ENCODE measurements around the gene ZNF598. TPM values are rescaled to one million over a fixed set of nuclear protein-coding genes. Genes with fewer than 3 reads are reported as not detected.

Gene ZNF598
- total and polyA plus RNA-seq, 12 donors = 9.5 to 25.3 (median 14.2) TPM

- ATAC-seq = no peak
- peak overlapping the region in 9 of 10 donors; percentile 39 to 98 (median 94) for H3K27ac ChIP-seq
Measured at GRCh38 chr16:2028620-2029220, 19.1 kb upstream of the ZNF598 start.

DNA sequence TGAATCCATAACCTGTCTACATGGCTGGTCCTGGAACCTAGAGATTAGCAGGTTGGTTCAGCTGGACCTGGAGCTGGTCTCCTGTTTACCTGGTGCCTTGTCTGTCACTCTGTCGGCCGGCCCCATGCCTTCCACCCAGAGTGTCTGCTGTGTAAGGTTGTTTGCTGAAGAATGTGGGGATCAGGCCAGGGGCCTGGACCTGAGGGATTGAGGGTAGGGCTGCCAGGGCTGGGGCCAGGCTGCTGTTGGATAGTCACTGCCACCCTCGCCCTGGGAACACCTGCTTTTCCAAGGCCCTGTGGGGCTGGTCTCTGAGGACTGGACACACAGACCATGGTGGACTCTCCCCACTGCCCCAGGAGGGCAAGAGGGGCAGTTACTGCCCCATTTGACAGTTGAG, 18.5 kb upstream of the ZNF598 start:
- H3K36me3 ChIP-seq = peaks cover 0 to 33% (median 5%) of the 10 kb centered on the region in 9 donors
- DNase-seq (no peak), ATAC-seq (no peak)
- no peaks in the 10 kb centered on the region for H3K9me3 ChIP-seq
- H3K27me3 ChIP-seq = peaks cover 0 to 30% (median 0%) of the 10 kb centered on the region in 7 donors
- 60 to 66% methylated on average over 3 of the region's 3 CpGs for WGBS, 2 donors
- peak overlapping the region; percentile 36 to 98 (median 94) for H3K27ac ChIP-seq
- intact Hi-C loops (cut with DNase I) = loop anchor here in 1 of 10 donors (10.0 kb wide), 2 partner anchors 57 to 227 kb away; partner anchors contain the start of gene ECI1
- TF ChIP-seq CTCF (IDR thresholded peaks at IDR 0.05) = no peak
- H3K4me1 ChIP-seq = peaks cover 12 to 92% (median 68%) of the 10 kb centered on the region in 9 donors
- peak overlapping the region; percentile 29 to 94 (median 84) for H3K4me3 ChIP-seq

More at GRCh38 chr16:2028620-2029220, 19.1 kb upstream of the ZNF598 start:
- peaks cover 0 to 37% (median 5%) of the 10 kb centered on the region in 9 donors for H3K36me3 ChIP-seq
- TF ChIP-seq CTCF (IDR thresholded peaks at IDR 0.05) = no peak
- 64 to 73% methylated on average over 18 of the region's 18 CpGs for WGBS, 2 donors
- intact Hi-C loops (cut with DNase I) = loop anchor here in 1 of 10 donors (10.0 kb wide), 2 partner anchors 56 to 226 kb away; partner anchors contain the start of gene ECI1
- DNase-seq = no peak
- peak overlapping the region in 9 of 10 donors; percentile 68 to 94 (median 85) for H3K4me3 ChIP-seq
- peaks cover 14 to 92% (median 69%) of the 10 kb centered on the region in 9 donors for H3K4me1 ChIP-seq
- H3K27me3 ChIP-seq = peaks cover 0 to 30% (median 0%) of the 10 kb centered on the region in 7 donors
- H3K9me3 ChIP-seq = no peaks in the 10 kb centered on the region

DNA sequence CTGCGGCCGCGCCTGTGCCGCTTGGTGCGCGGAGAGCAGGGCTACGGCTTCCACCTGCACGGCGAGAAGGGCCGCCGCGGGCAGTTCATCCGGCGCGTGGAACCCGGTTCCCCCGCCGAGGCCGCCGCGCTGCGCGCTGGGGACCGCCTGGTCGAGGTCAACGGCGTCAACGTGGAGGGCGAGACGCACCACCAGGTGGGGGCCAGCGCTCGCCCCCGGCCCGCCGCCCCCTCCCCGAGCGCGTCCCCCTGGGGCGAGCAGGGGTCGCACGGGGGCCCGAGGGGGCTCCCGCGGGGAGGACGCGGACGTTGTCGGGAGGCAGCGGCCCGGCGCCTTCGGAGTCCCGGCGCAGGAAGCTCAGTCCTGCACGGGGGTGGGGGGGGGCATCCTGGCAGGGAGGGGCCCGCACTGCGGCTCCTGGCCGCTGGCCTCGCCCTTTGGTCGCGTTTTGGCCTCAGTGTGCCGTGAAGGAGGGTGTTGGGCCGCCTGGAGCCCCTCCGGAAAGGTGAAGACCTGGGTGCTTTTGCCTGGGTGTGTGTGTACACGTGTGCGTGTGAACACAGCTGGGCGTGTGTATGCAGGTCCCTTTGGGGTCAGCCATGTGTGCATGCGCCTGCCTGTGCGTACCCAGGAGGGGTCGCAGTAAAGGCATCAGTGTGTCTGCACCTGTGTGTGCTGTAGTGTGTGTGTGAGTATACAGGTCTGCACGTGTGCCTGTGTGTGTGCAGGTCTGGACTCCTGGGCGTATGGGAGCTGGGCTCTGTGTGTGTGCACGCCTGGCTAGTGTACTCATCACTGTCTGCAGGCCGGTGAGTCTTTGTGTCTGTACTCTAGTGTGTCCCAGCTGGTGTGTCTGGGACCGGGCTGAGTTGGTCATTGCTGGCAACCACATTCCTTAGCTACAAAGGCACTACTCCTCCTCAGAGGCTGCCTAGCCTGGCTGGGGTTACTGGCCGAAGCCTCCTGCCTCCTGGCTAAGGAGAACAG, 17.7 kb upstream of the ZNF598 start:
- peaks cover 18 to 91% (median 68%) of the 10 kb centered on the region in 9 donors for H3K4me1 ChIP-seq
- peak overlapping the region; percentile 72 to 98 (median 94) for H3K27ac ChIP-seq
- H3K4me3 ChIP-seq = peak overlapping the region; percentile 29 to 94 (median 84)
- intact Hi-C loops (cut with DNase I) = loop anchor here in 1 of 10 donors (10.0 kb wide), 2 partner anchors 57 to 227 kb away; partner anchors contain the start of gene ECI1
- DNase-seq (peak; percentile 36 to 49), ATAC-seq (no peak)
- H3K36me3 ChIP-seq = peaks cover 0 to 31% (median 5%) of the 10 kb centered on the region in 9 donors
- TF ChIP-seq CTCF (IDR thresholded peaks at IDR 0.05) = no peak
- H3K27me3 ChIP-seq = peaks cover 0 to 33% (median 0%) of the 10 kb centered on the region in 7 donors
- WGBS, 2 donors = 6 to 9% methylated on average over 73 to 76 of the region's 76 CpGs
- H3K9me3 ChIP-seq = no peaks in the 10 kb centered on the region

All from heart right ventricle (tissue), 16 donors.